ENCODE measurements around the gene LENG1. TPM values are rescaled to one million over a fixed set of nuclear protein-coding genes. Genes with fewer than 3 reads are reported as not detected.
"Not testable (repeated sequence)": the region's sequence is repeated elsewhere in the genome, so short reads cannot be mapped to it uniquely, and the experiment has no call there.

Gene LENG1
- total and polyA plus RNA-seq, 7 donors, result 5.8 to 19.6 (median 10.2) TPM

GRCh38 chr19:54172471-54173358 is 13.2 kb upstream of the LENG1 start, which contains the start of gene TMC4:
Gene TMC4, minus strand, starts transcription at chr19:54173160. Its CDS starts 43 bp downstream, at chr19:54173117.
- peaks cover 0 to 18% (median 8%) of the 10 kb centered on the region in 3 donors for H3K27me3 ChIP-seq (ENCODE audit: insufficient read depth in 3 of 3, low read length in 2 of 3)
- H3K4me3 ChIP-seq, result peak within 1 kb of the TSS; percentile 29
- H3K4me1 ChIP-seq, result no peaks in the 10 kb centered on the region
- DNase-seq (no peak), ATAC-seq (no peak)
- intact Hi-C loops (cut with DNase I), result no loop called here
- no peaks in the 10 kb centered on the region for H3K36me3 ChIP-seq (ENCODE audit: insufficient read depth in 1 of 2, low read depth in 1 of 2)
- no peak within 1 kb of the TSS for H3K27ac ChIP-seq
- 10 to 14% (median 12%) methylated on average over 13 of the region's 13 CpGs for WGBS, 3 donors
- TF ChIP-seq CTCF (IDR thresholded peaks at IDR 0.05), result no peak
- H3K9me3 ChIP-seq, result no peaks in the 10 kb centered on the region

DNA sequence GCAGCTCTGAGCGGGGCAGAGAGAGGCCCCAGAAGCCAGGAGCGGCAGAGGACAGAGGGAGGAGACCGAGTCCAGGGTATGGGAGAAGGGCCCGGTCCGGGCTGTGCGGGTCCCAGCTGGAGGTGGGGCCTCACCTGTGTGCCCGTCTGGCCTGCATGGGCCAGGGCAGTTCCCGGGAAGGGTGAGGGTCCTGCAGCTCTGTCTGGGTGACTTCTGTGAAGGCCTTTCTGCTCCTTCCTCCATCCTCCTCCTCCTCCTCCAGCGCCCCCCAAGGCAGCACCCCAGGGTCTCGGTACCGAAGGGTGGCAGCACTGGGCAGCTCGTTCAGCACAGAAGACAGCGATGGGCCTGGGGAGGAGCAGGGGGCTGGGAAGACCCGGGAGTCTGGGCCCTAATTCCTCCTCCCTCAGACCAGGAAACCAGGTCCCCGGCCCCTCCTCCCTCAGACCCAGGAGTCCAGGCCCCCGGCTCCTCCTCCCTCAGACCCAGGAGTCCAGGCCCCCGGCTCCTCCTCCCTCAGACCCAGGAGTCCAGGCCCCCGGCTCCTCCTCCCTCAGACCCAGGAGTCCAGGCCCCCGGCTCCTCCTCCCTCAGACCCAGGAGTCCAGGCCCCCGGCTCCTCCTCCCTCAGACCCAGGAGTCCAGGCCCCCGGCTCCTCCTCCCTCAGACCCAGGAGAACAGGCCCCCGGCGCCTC is 12.4 kb upstream of the LENG1 start:
- H3K27ac ChIP-seq; H3K36me3 ChIP-seq (ENCODE audit: insufficient read depth in 1 of 2, low read depth in 1 of 2); ATAC-seq; H3K4me3 ChIP-seq; H3K4me1 ChIP-seq; DNase-seq; H3K9me3 ChIP-seq; intact Hi-C loops (cut with DNase I): not testable (repeated sequence)
- WGBS, 3 donors, result 68 to 75% (median 70%) methylated on average over 15 to 19 of the region's 23 CpGs
- H3K27me3 ChIP-seq (ENCODE audit: insufficient read depth in 3 of 3, low read length in 2 of 3), result peaks cover 0 to 21% (median 8%) of the 10 kb centered on the region in 3 donors

GRCh38 chr19:54169149-54169740 is 9.7 kb upstream of the LENG1 start:
- 81 to 86% (median 82%) methylated on average over 21 of the region's 21 CpGs for WGBS, 3 donors
- no peak overlapping the region for H3K27ac ChIP-seq
- no peaks in the 10 kb centered on the region for H3K4me1 ChIP-seq
- H3K36me3 ChIP-seq (ENCODE audit: insufficient read depth in 1 of 2, low read depth in 1 of 2), result no peaks in the 10 kb centered on the region
- no peak for DNase-seq
- peaks cover 0 to 35% (median 8%) of the 10 kb centered on the region in 3 donors for H3K27me3 ChIP-seq (ENCODE audit: insufficient read depth in 3 of 3, low read length in 2 of 3)
- no peak for ATAC-seq
- intact Hi-C loops (cut with DNase I), result loop anchor here (2.0 to 10.0 kb wide), 3 partner anchors 62 to 226 kb away; no protein-coding TSS in a partner anchor
- H3K4me3 ChIP-seq, result no peak overlapping the region
- no peak for TF ChIP-seq CTCF (IDR thresholded peaks at IDR 0.05)
- no peaks in the 10 kb centered on the region for H3K9me3 ChIP-seq

GRCh38 chr19:54168174-54168917 is 8.8 kb upstream of the LENG1 start:
- ATAC-seq (peak; percentile 88 to 97 (median 92)), DNase-seq (peak; percentile 91 to 96)
- no peaks in the 10 kb centered on the region for H3K36me3 ChIP-seq (ENCODE audit: insufficient read depth in 1 of 2, low read depth in 1 of 2)
- TF ChIP-seq CTCF (IDR thresholded peaks at IDR 0.05), result peak; percentile 86
- no peak overlapping the region for H3K27ac ChIP-seq
- H3K4me1 ChIP-seq, result no peaks in the 10 kb centered on the region
- no peak overlapping the region for H3K4me3 ChIP-seq
- 21 to 24% (median 24%) methylated on average over 21 to 25 of the region's 25 CpGs for whole genome bisulfite sequencing, 3 donors
- intact Hi-C loops (cut with DNase I), result loop anchor here (2.0 to 10.0 kb wide), 3 partner anchors 62 to 226 kb away; no protein-coding TSS in a partner anchor
- H3K9me3 ChIP-seq, result no peaks in the 10 kb centered on the region
- peaks cover 0 to 26% (median 5%) of the 10 kb centered on the region in 3 donors for H3K27me3 ChIP-seq (ENCODE audit: insufficient read depth in 3 of 3, low read length in 2 of 3)

All from psoas muscle (tissue), 8 donors.